Measurements from ENCODE around the gene CELSR1. TPM values are rescaled to one million over a fixed set of nuclear protein-coding genes. Genes with fewer than 3 reads are reported as not detected.

CELSR1 gene
- total and polyA plus RNA-seq, 9 donors = 0.63 to 25.2 (median 2.9) TPM

GRCh38 chr22:46355369-46355995 lies 181.9 kb downstream of the CELSR1 start:
- Histone ChIP-seq H3K36me3 (no peaks in the 10 kb centered on the region), H3K4me1 (ENCODE audit: insufficient read depth) (no peaks in the 10 kb centered on the region), H3K4me3 (no peak overlapping the region), H3K27ac (no peak overlapping the region), H3K9me3 (no peaks in the 10 kb centered on the region), H3K27me3 (no peaks in the 10 kb centered on the region)
- peak; percentile 44 to 74 (median 58) for DNase-seq
- intact Hi-C loops (cut with DNase I) = loop anchor here in 1 of 4 donors (10.0 kb wide), 1 partner anchor 189 kb away; no protein-coding TSS in a partner anchor
- no peak for TF ChIP-seq EP300 (IDR thresholded peaks at IDR 0.05)
- TF ChIP-seq, protein P1, sequence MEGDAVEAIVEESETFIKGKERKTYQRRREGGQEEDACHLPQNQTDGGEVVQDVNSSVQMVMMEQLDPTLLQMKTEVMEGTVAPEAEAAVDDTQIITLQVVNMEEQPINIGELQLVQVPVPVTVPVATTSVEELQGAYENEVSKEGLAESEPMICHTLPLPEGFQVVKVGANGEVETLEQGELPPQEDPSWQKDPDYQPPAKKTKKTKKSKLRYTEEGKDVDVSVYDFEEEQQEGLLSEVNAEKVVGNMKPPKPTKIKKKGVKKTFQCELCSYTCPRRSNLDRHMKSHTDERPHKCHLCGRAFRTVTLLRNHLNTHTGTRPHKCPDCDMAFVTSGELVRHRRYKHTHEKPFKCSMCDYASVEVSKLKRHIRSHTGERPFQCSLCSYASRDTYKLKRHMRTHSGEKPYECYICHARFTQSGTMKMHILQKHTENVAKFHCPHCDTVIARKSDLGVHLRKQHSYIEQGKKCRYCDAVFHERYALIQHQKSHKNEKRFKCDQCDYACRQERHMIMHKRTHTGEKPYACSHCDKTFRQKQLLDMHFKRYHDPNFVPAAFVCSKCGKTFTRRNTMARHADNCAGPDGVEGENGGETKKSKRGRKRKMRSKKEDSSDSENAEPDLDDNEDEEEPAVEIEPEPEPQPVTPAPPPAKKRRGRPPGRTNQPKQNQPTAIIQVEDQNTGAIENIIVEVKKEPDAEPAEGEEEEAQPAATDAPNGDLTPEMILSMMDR (IDR thresholded peaks at IDR 0.05) = peak in 2 of 3 donors; percentile 19 to 34
- 53 to 58% (median 55%) methylated on average over 21 to 22 of the region's 22 CpGs for WGBS, 3 donors

- Histone ChIP-seq H3K27ac (no peak overlapping the region), H3K9me3 (no peaks in the 10 kb centered on the region), H3K4me3 (no peak overlapping the region), H3K27me3 (no peaks in the 10 kb centered on the region), H3K4me1 (ENCODE audit: insufficient read depth) (no peaks in the 10 kb centered on the region), H3K36me3 (no peaks in the 10 kb centered on the region)
- 62 to 70% (median 65%) methylated on average over 7 of the region's 7 CpGs for WGBS, 3 donors
- peak in 1 of 5 donors; percentile 19 for DNase-seq
- intact Hi-C loops (cut with DNase I) = loop anchor here in 1 of 4 donors (10.0 kb wide), 1 partner anchor 190 kb away; no protein-coding TSS in a partner anchor
- TF ChIP-seq EP300 (IDR thresholded peaks at IDR 0.05) = no peak
These were observed 182.5 kb downstream of the CELSR1 start for GRCh38 chr22:46354993-46355305.

GRCh38 chr22:46354176-46354992 lies 183.0 kb downstream of the CELSR1 start:
- no peak overlapping the region for H3K27ac ChIP-seq

GRCh38 chr22:46353483-46354105 lies 183.8 kb downstream of the CELSR1 start:
- H3K27me3 ChIP-seq = no peaks in the 10 kb centered on the region
- 85 to 91% (median 85%) methylated on average over 8 of the region's 8 CpGs for WGBS, 3 donors
- no peaks in the 10 kb centered on the region for H3K4me1 ChIP-seq (ENCODE audit: insufficient read depth)
- H3K27ac ChIP-seq = no peak overlapping the region
- TF ChIP-seq EP300 (IDR thresholded peaks at IDR 0.05) = no peak
- TF ChIP-seq POLR2A (IDR thresholded peaks at IDR 0.05) = no peak
- TF ChIP-seq, protein P1 (IDR thresholded peaks at IDR 0.05) = no peak
- intact Hi-C loops (cut with DNase I) = loop anchor here in 1 of 4 donors (10.0 kb wide), 1 partner anchor 191 kb away; no protein-coding TSS in a partner anchor
- no peaks in the 10 kb centered on the region for H3K9me3 ChIP-seq
- DNase-seq = peak in 1 of 5 donors; percentile 4
- H3K36me3 ChIP-seq = no peaks in the 10 kb centered on the region
- no peak overlapping the region for H3K4me3 ChIP-seq

More at GRCh38 chr22:46354176-46354992, 183.0 kb downstream of the CELSR1 start:
- Histone ChIP-seq H3K4me1 (ENCODE audit: insufficient read depth) (no peaks in the 10 kb centered on the region), H3K27me3 (no peaks in the 10 kb centered on the region), H3K36me3 (no peaks in the 10 kb centered on the region), H3K4me3 (no peak overlapping the region), H3K9me3 (no peaks in the 10 kb centered on the region)
- DNase-seq = peak in 1 of 5 donors; percentile 41
- TF ChIP-seq, protein P1 (IDR thresholded peaks at IDR 0.05) = no peak
- no peak for TF ChIP-seq EP300 (IDR thresholded peaks at IDR 0.05)
- no peak for TF ChIP-seq POLR2A (IDR thresholded peaks at IDR 0.05)
- intact Hi-C loops (cut with DNase I) = loop anchor here in 1 of 4 donors (10.0 kb wide), 1 partner anchor 190 kb away; no protein-coding TSS in a partner anchor
- 75 to 82% (median 78%) methylated on average over 19 to 21 of the region's 21 CpGs for WGBS, 3 donors

Measured in ovary (tissue), 9 donors.